Measurements from ENCODE around the gene RGL1. TPM values are rescaled to one million over a fixed set of nuclear protein-coding genes. Genes with fewer than 3 reads are reported as not detected.
A peak's percentile ranks its signal among the peaks of the same experiment; 100 is the strongest.

The RGL1 gene
- total and polyA plus RNA-seq, 8 donors: 0.58 to 22.2 (median 8.5) TPM

DNA sequence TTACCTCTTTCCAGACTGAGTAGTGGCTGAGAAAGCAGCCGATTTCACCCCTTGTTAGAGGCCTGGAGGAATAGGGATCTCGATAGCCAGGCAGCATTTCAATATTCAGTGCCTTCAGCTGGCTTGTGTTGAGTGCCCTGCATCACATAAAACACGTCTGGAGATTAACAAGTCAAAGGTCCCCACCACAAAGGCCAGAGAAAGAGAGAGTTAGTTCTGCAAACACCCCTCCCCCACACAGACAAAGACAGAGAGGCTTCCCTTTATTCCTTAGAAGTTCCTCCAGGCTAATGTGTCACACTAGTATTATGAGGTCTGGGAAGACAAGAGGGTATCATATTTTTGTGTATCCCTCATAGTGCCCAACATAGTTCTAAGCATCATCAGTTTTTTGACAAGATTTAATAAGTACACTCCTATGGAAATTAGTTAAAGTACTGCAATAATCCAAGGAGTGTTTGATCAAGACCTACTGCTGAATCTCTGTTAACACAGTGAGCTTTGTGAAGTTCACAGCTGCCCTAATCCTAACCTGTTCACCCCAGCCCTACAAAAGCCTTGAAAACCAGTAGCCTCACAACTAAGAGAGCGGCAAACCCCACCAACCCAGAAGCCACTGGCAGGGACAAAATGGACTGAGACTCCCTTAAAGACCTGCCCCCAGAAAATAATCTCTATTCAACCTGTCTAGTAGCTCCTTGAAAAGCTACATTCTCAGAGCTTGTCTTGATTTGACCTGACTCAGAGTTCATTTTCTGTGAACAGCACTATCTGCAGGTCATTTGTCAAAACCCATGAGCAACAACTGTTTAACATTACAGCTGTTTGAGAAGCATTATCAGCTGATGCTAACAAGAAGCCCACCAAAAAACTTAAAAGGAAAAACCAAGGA lies 140.8 kb downstream of the RGL1 start:
- DNase-seq: no peak
- whole genome bisulfite sequencing, 5 donors: 48 to 76% (median 58%) methylated on average over 4 of the region's 4 CpGs
- intact Hi-C loops (cut with DNase I; ENCODE audit: low total_unique reads): no loop called here

DNA sequence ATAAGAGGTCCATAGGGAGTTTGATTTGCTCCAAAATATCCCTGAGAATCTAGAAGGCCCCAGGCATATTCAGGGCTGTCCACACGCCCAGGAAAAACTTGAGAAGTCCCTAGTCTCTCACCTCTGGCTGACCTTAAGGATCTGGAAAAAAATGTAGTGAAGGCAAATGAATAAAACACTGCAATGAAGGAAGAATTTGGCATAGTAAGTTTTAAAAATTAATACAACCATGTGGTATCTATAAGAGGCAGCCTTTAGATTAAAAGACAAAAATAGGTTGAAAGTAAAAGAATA lies 141.3 kb downstream of the RGL1 start:
- DNase-seq: no peak
- 64 to 90% (median 83%) methylated on average over 1 of the region's 1 CpG for WGBS, 5 donors

More for the DNA sequence above, 140.8 kb downstream of the RGL1 start:
- H3K27me3 ChIP-seq: no peaks in the 10 kb centered on the region
- no peaks in the 10 kb centered on the region for H3K9me3 ChIP-seq
- no peak overlapping the region for H3K27ac ChIP-seq
- H3K4me1 ChIP-seq: no peaks in the 10 kb centered on the region
- TF ChIP-seq POLR2A (IDR thresholded peaks at IDR 0.05): no peak
- no peak for TF ChIP-seq EP300 (IDR thresholded peaks at IDR 0.05)
- no peak overlapping the region for H3K4me3 ChIP-seq
- H3K36me3 ChIP-seq: no peaks in the 10 kb centered on the region

DNA sequence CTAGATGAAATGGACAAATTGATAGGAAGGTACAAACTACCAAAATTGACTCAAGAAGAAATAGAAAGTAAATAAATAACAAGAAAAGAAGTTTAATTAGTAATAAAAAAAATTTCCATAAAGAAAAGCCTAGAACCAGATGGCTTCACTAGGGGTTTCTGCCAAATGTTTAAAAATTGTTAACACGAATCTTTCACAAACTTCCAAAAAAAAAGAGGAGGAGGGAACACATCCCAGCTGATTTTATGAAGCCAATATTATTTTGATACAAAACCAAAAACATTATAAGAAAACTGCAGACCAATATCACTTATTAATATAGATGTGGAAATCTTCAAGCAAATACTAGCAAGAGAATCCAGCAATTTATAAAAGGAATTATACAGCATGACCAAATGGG lies 143.1 kb downstream of the RGL1 start:
- TF ChIP-seq POLR2A (IDR thresholded peaks at IDR 0.05): no peak
- TF ChIP-seq EP300 (IDR thresholded peaks at IDR 0.05): no peak
- no peak for TF ChIP-seq CTCF (IDR thresholded peaks at IDR 0.05)
- no peak for TF ChIP-seq POLR2AphosphoS5 (IDR thresholded peaks at IDR 0.05)
- WGBS, 5 donors: 75 to 93% (median 83%) methylated on average over 1 of the region's 1 CpG
- H3K27me3 ChIP-seq: no peaks in the 10 kb centered on the region
- DNase-seq: no peak
- H3K27ac ChIP-seq: no peak overlapping the region
- intact Hi-C loops (cut with DNase I; ENCODE audit: low total_unique reads): no loop called here
- H3K9me3 ChIP-seq: no peaks in the 10 kb centered on the region
- H3K36me3 ChIP-seq: no peaks in the 10 kb centered on the region
- peaks cover 0 to 4% (median 0%) of the 10 kb centered on the region in 4 donors for H3K4me1 ChIP-seq
- H3K4me3 ChIP-seq: no peak overlapping the region

More for the DNA sequence above, 141.3 kb downstream of the RGL1 start:
- no peaks in the 10 kb centered on the region for H3K4me1 ChIP-seq
- no peak for TF ChIP-seq POLR2AphosphoS5 (IDR thresholded peaks at IDR 0.05)
- TF ChIP-seq EP300 (IDR thresholded peaks at IDR 0.05): no peak
- TF ChIP-seq POLR2A (IDR thresholded peaks at IDR 0.05): no peak
- no peak for TF ChIP-seq CTCF (IDR thresholded peaks at IDR 0.05)
- no peaks in the 10 kb centered on the region for H3K36me3 ChIP-seq
- H3K4me3 ChIP-seq: no peak overlapping the region
- intact Hi-C loops (cut with DNase I; ENCODE audit: low total_unique reads): no loop called here
- no peaks in the 10 kb centered on the region for H3K27me3 ChIP-seq
- no peaks in the 10 kb centered on the region for H3K9me3 ChIP-seq
- H3K27ac ChIP-seq: no peak overlapping the region

GRCh38 chr1:183952101-183952500 lies 147.2 kb downstream of the RGL1 start:
- Histone ChIP-seq H3K27me3 (no peaks in the 10 kb centered on the region), H3K27ac (no peak overlapping the region), H3K36me3 (no peaks in the 10 kb centered on the region), H3K9me3 (no peaks in the 10 kb centered on the region), H3K4me1 (peaks cover 4 to 25% (median 7%) of the 10 kb centered on the region in 4 donors), H3K4me3 (no peak overlapping the region)
- no peak for DNase-seq
- intact Hi-C loops (cut with DNase I; ENCODE audit: low total_unique reads): no loop called here
- no peak for TF ChIP-seq POLR2AphosphoS5 (IDR thresholded peaks at IDR 0.05)
- TF ChIP-seq EP300 (IDR thresholded peaks at IDR 0.05): no peak
- no peak for TF ChIP-seq CTCF (IDR thresholded peaks at IDR 0.05)
- TF ChIP-seq POLR2A (IDR thresholded peaks at IDR 0.05): no peak
- WGBS, 5 donors: 92 to 100% (median 95%) methylated on average over 1 of the region's 1 CpG

DNA sequence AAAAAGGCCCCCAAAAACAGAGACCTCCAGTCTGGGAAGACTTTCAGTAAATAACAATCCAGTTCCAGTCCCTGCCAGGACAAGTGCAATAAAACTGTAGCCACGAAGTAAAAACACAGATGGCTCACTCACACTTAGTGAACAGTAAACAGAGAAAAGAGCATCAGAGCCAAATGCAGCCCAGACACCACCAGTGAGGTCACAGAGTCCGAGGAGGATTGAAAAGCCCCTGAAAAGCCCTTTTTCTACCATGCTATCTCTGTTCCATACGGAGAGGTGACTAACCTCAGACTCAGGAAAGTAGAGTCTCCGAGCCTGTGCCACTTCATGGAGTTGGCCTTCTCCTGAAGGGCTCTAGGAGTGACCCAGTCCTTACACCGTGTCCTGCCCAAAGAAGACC lies 148.1 kb downstream of the RGL1 start:
- H3K4me1 ChIP-seq: peaks cover 4 to 28% (median 7%) of the 10 kb centered on the region in 4 donors
- no peaks in the 10 kb centered on the region for H3K9me3 ChIP-seq
- intact Hi-C loops (cut with DNase I; ENCODE audit: low total_unique reads): no loop called here
- H3K4me3 ChIP-seq: no peak overlapping the region
- no peak for TF ChIP-seq POLR2A (IDR thresholded peaks at IDR 0.05)
- TF ChIP-seq EP300 (IDR thresholded peaks at IDR 0.05): no peak
- H3K27ac ChIP-seq: no peak overlapping the region
- H3K27me3 ChIP-seq: no peaks in the 10 kb centered on the region
- H3K36me3 ChIP-seq: no peaks in the 10 kb centered on the region
- DNase-seq: peak in 1 of 2 donors; percentile 34
- 41 to 56% (median 51%) methylated on average over 5 of the region's 5 CpGs for WGBS, 5 donors
